ENCODE results near the gene ACTN3. TPM values are rescaled to one million over a fixed set of nuclear protein-coding genes. Genes with fewer than 3 reads are reported as not detected.

Gene ACTN3
- total RNA-seq, 1 donor from 2014 or later, result 0.07 TPM

GRCh38 chr11:66548774-66549630 lies 2.3 kb downstream of the ACTN3 start:
- intact Hi-C loops (cut with micrococcal nuclease), result no loop called here
- H3K27ac Mint-ChIP-seq, result no peak overlapping the region
- H3K4me1 Mint-ChIP-seq, result peaks cover 10% of the 10 kb centered on the region
- H3K36me3 Mint-ChIP-seq (ENCODE audit: low read depth), result no peaks in the 10 kb centered on the region
- H3K27me3 Mint-ChIP-seq, result peaks cover 13% of the 10 kb centered on the region
- H3K4me3 Mint-ChIP-seq, result no peak overlapping the region
- no peaks in the 10 kb centered on the region for H3K9me3 Mint-ChIP-seq
- no peak for DNase-seq

- no peak for DNase-seq
- H3K4me3 Mint-ChIP-seq, result no peak overlapping the region
- H3K27ac Mint-ChIP-seq, result no peak overlapping the region
- intact Hi-C loops (cut with micrococcal nuclease), result no loop called here
- no peaks in the 10 kb centered on the region for H3K36me3 Mint-ChIP-seq (ENCODE audit: low read depth)
- peaks cover 5% of the 10 kb centered on the region for H3K4me1 Mint-ChIP-seq
- H3K9me3 Mint-ChIP-seq, result no peaks in the 10 kb centered on the region
- peaks cover 13% of the 10 kb centered on the region for H3K27me3 Mint-ChIP-seq
Observed at GRCh38 chr11:66549696-66550095, 3.0 kb downstream of the ACTN3 start.

GRCh38 chr11:66550887-66551286 lies 4.2 kb downstream of the ACTN3 start:
- DNase-seq, result no peak
- intact Hi-C loops (cut with micrococcal nuclease), result no loop called here
- peaks cover 15% of the 10 kb centered on the region for H3K27me3 Mint-ChIP-seq
- H3K36me3 Mint-ChIP-seq (ENCODE audit: low read depth), result no peaks in the 10 kb centered on the region
- H3K9me3 Mint-ChIP-seq, result no peaks in the 10 kb centered on the region
- no peak overlapping the region for H3K4me3 Mint-ChIP-seq
- no peak overlapping the region for H3K27ac Mint-ChIP-seq
- H3K4me1 Mint-ChIP-seq, result peaks cover 2% of the 10 kb centered on the region

- H3K4me1 Mint-ChIP-seq, result peaks cover 3% of the 10 kb centered on the region
- H3K36me3 Mint-ChIP-seq (ENCODE audit: low read depth), result no peaks in the 10 kb centered on the region
Observed at GRCh38 chr11:66554602-66555001, 7.9 kb downstream of the ACTN3 start.

GRCh38 chr11:66555416-66555815 lies 8.7 kb downstream of the ACTN3 start:
- DNase-seq, result no peak
- H3K27ac Mint-ChIP-seq, result no peak overlapping the region
- no peaks in the 10 kb centered on the region for H3K36me3 Mint-ChIP-seq (ENCODE audit: low read depth)
- H3K4me3 Mint-ChIP-seq, result no peak overlapping the region
- H3K4me1 Mint-ChIP-seq, result peaks cover 3% of the 10 kb centered on the region
- intact Hi-C loops (cut with micrococcal nuclease), result no loop called here
- no peaks in the 10 kb centered on the region for H3K9me3 Mint-ChIP-seq
- H3K27me3 Mint-ChIP-seq, result peaks cover 9% of the 10 kb centered on the region

More at GRCh38 chr11:66554602-66555001, 7.9 kb downstream of the ACTN3 start:
- Mint-ChIP-seq H3K27me3 (peaks cover 13% of the 10 kb centered on the region), H3K27ac (no peak overlapping the region), H3K4me3 (no peak overlapping the region), H3K9me3 (no peaks in the 10 kb centered on the region)
- intact Hi-C loops (cut with micrococcal nuclease), result no loop called here
- DNase-seq, result no peak

GRCh38 chr11:66556086-66556485 lies 9.4 kb downstream of the ACTN3 start:
- no peak for DNase-seq
- no peak overlapping the region for H3K4me3 Mint-ChIP-seq
- H3K27ac Mint-ChIP-seq, result no peak overlapping the region
- intact Hi-C loops (cut with micrococcal nuclease), result no loop called here
- peaks cover 9% of the 10 kb centered on the region for H3K27me3 Mint-ChIP-seq
- no peaks in the 10 kb centered on the region for H3K9me3 Mint-ChIP-seq
- peaks cover 3% of the 10 kb centered on the region for H3K4me1 Mint-ChIP-seq
- H3K36me3 Mint-ChIP-seq (ENCODE audit: low read depth), result no peaks in the 10 kb centered on the region

- Mint-ChIP-seq H3K4me1 (peaks cover 3% of the 10 kb centered on the region), H3K36me3 (ENCODE audit: low read depth) (no peaks in the 10 kb centered on the region), H3K9me3 (no peaks in the 10 kb centered on the region), H3K4me3 (no peak overlapping the region), H3K27me3 (peaks cover 9% of the 10 kb centered on the region), H3K27ac (no peak overlapping the region)
- no peak for DNase-seq
- intact Hi-C loops (cut with micrococcal nuclease), result no loop called here
Observed at GRCh38 chr11:66557733-66558326, 11.1 kb downstream of the ACTN3 start.

GRCh38 chr11:66559142-66559865 lies 12.6 kb downstream of the ACTN3 start:
- Mint-ChIP-seq H3K4me1 (peaks cover 3% of the 10 kb centered on the region), H3K9me3 (no peaks in the 10 kb centered on the region), H3K27ac (no peak overlapping the region), H3K36me3 (ENCODE audit: low read depth) (no peaks in the 10 kb centered on the region), H3K4me3 (no peak overlapping the region), H3K27me3 (peaks cover 9% of the 10 kb centered on the region)
- peak; percentile 71 for DNase-seq
- intact Hi-C loops (cut with micrococcal nuclease), result no loop called here

- no peak for DNase-seq
- H3K4me3 Mint-ChIP-seq, result no peak overlapping the region
- H3K27ac Mint-ChIP-seq, result no peak overlapping the region
- H3K9me3 Mint-ChIP-seq, result no peaks in the 10 kb centered on the region
- H3K4me1 Mint-ChIP-seq, result peaks cover 3% of the 10 kb centered on the region
- peaks cover 9% of the 10 kb centered on the region for H3K27me3 Mint-ChIP-seq
- no peaks in the 10 kb centered on the region for H3K36me3 Mint-ChIP-seq (ENCODE audit: low read depth)
- intact Hi-C loops (cut with micrococcal nuclease), result no loop called here
Observed at GRCh38 chr11:66559866-66560676, 13.4 kb downstream of the ACTN3 start.

GRCh38 chr11:66561178-66561974 lies 14.7 kb downstream of the ACTN3 start:
- Mint-ChIP-seq H3K9me3 (no peaks in the 10 kb centered on the region), H3K36me3 (ENCODE audit: low read depth) (no peaks in the 10 kb centered on the region), H3K4me1 (peaks cover 6% of the 10 kb centered on the region), H3K27me3 (peaks cover 11% of the 10 kb centered on the region), H3K27ac (no peak overlapping the region), H3K4me3 (no peak overlapping the region)
- intact Hi-C loops (cut with micrococcal nuclease), result no loop called here
- DNase-seq, result no peak

GRCh38 chr11:66561975-66562248 lies 15.2 kb downstream of the ACTN3 start:
- intact Hi-C loops (cut with micrococcal nuclease), result no loop called here

GRCh38 chr11:66562275-66562674 lies 15.6 kb downstream of the ACTN3 start:
- Mint-ChIP-seq H3K27me3 (peaks cover 15% of the 10 kb centered on the region), H3K4me1 (peaks cover 6% of the 10 kb centered on the region), H3K9me3 (no peaks in the 10 kb centered on the region), H3K4me3 (no peak overlapping the region), H3K27ac (no peak overlapping the region), H3K36me3 (ENCODE audit: low read depth) (no peaks in the 10 kb centered on the region)
- no peak for DNase-seq
- intact Hi-C loops (cut with micrococcal nuclease), result no loop called here

More at GRCh38 chr11:66561975-66562248, 15.2 kb downstream of the ACTN3 start:
- H3K9me3 Mint-ChIP-seq, result no peaks in the 10 kb centered on the region
- H3K4me1 Mint-ChIP-seq, result peaks cover 6% of the 10 kb centered on the region
- peaks cover 13% of the 10 kb centered on the region for H3K27me3 Mint-ChIP-seq
- no peak for DNase-seq
- no peak overlapping the region for H3K27ac Mint-ChIP-seq
- H3K36me3 Mint-ChIP-seq (ENCODE audit: low read depth), result no peaks in the 10 kb centered on the region
- no peak overlapping the region for H3K4me3 Mint-ChIP-seq

All from activated CD4-positive, alpha-beta T cell treated with anti-CD3 and anti-CD28 coated beads, Interleukin-2, amount 10 ng/mL, durations not matched to agents 24 days and 14 days (primary cell).